GM12878 (cell line): ENCODE measurements around the gene TGFB1. TPM values are rescaled to one million over a fixed set of nuclear protein-coding genes. Genes with fewer than 3 reads are reported as not detected.

Source experiments
- ASH2L ChIP-seq: fragments of 300-600, 200-600 bp; sonication (generic); IDR thresholded peaks from 2 replicates; pipeline ENCODE4 v1.6.1; 2017; ENCODE audit warnings: low read depth, mild to moderate bottlenecking, borderline replicate concordance
- BHLHE40 ChIP-seq, 2 experiments: fragments of 450-650 bp in 1 of 2; IDR thresholded peaks; 2 replicates each; pipeline ENCODE4 v1.6.1; 2011 to 2017; ENCODE audit warnings: low read depth in 2 of 2, borderline replicate concordance in 1 of 2, improper control_type of control experiment in 1 of 2, low read length in 1 of 2, mild to moderate bottlenecking in 1 of 2
- CBFB ChIP-seq: IDR thresholded peaks from 2 replicates; pipeline ENCODE4 v1.6.1; 2016; ENCODE audit warnings: antibody characterized with exemption, low read depth
- CHD1 ChIP-seq: IDR thresholded peaks from 2 replicates; pipeline ENCODE4 v1.6.1; 2012; ENCODE audit warnings: low read depth, low read length, improper control_type of control experiment
- GATAD2B ChIP-seq: fragments of 450-650 bp; conservative IDR thresholded peaks from 2 replicates; pipeline ENCODE4 v1.6.1; 2017; ENCODE audit warnings: low read depth, mild to moderate bottlenecking, moderate library complexity
- HDAC2 ChIP-seq: fragments of 200-600 bp; sonication (generic); IDR thresholded peaks from 2 replicates; pipeline ENCODE4 v1.6.1; 2017
- IKZF2 ChIP-seq, 2 experiments: fragments of 450-650 bp; IDR thresholded peaks; 2 replicates each; pipeline ENCODE4 v1.6.1; 2017; ENCODE audit warnings: mild to moderate bottlenecking in 2 of 2, moderate library complexity in 2 of 2
- IRF4 ChIP-seq: IDR thresholded peaks from 2 replicates; pipeline ENCODE4 v1.6.1; 2011; ENCODE audit warnings: low read depth, low read length
- KAT2A ChIP-seq: conservative IDR thresholded peaks from 2 replicates; pipeline ENCODE4 v1.6.1; 2011; ENCODE audit warnings: low read depth, low read length; ENCODE audit not compliant: control insufficient read depth
- NBN ChIP-seq: fragments of 450-650 bp; IDR thresholded peaks from 2 replicates; pipeline ENCODE4 v1.6.1; 2016
- NFYB ChIP-seq: IDR thresholded peaks from 2 replicates; pipeline ENCODE4 v1.6.1; 2011; ENCODE audit warnings: low read depth, mild to moderate bottlenecking, low read length, improper control_type of control experiment, moderate library complexity; ENCODE audit not compliant: insufficient read depth
- POLR2AphosphoS2 ChIP-seq: IDR thresholded peaks from 2 replicates; pipeline ENCODE4 v1.6.1; 2011; ENCODE audit warnings: low read depth, mild to moderate bottlenecking, low read length, improper control_type of control experiment, moderate library complexity
- ZNF622 ChIP-seq: fragments of 450-650 bp; IDR thresholded peaks from 2 replicates; pipeline ENCODE4 v1.6.1; 2017; ENCODE audit warnings: mild to moderate bottlenecking, inconsistent platforms
- ZNF687 ChIP-seq: fragments of 450-650 bp; IDR thresholded peaks from 2 replicates; pipeline ENCODE4 v1.6.1; 2017; ENCODE audit warnings: mild to moderate bottlenecking, moderate library complexity
- polyA plus RNA-seq, 11 experiments: library from polyadenylated mRNA; depleted of rRNA in 4 of 11; unstranded in 6 of 11; stranded (reverse) in 5 of 11; fragments of >200 nt; fragmentation: Nextera tagmentation in 4 of 11; fragmentation: Illumina TruSeq in 1 of 11; extraction: Ambion mirVana in 4 of 11; extraction: Trizol in 1 of 11; gene quantifications; 1 replicate in 1 of 11; 2 replicates in 10 of 11; pipeline versions ENCODE4 v1.2.1 to v1.2.3, GENCODE V29; 2011 to 2016; ENCODE audit warnings: inconsistent platforms in 2 of 11, missing spikeins in 2 of 11, low read depth in 1 of 11
- total RNA-seq, 4 experiments: library from RNA; depleted of rRNA in 3 of 4; stranded (reverse); fragments of >200 nt in 3 of 4; fragmentation: Illumina TruSeq in 1 of 4; extraction: Trizol in 1 of 4; gene quantifications; 2 replicates each; pipeline versions ENCODE4 v1.2.1 to v1.2.3, GENCODE V29; 2013 to 2021
- TF ChIP-seq, protein P1 (sequence below): IDR thresholded peaks from 2 replicates; pipeline ENCODE4 v1.6.1; 2011; ENCODE audit warnings: mild to moderate bottlenecking, low read depth, low read length, moderate library complexity; ENCODE audit not compliant: insufficient replicate concordance

TGFB1 gene
- total and polyA plus RNA-seq, 10 of the 15 experiments (the other 5 are each of a cell fraction or from before 2014, with no cell fraction given), result 0.23 to 120 (median 10.9) TPM

DNA sequence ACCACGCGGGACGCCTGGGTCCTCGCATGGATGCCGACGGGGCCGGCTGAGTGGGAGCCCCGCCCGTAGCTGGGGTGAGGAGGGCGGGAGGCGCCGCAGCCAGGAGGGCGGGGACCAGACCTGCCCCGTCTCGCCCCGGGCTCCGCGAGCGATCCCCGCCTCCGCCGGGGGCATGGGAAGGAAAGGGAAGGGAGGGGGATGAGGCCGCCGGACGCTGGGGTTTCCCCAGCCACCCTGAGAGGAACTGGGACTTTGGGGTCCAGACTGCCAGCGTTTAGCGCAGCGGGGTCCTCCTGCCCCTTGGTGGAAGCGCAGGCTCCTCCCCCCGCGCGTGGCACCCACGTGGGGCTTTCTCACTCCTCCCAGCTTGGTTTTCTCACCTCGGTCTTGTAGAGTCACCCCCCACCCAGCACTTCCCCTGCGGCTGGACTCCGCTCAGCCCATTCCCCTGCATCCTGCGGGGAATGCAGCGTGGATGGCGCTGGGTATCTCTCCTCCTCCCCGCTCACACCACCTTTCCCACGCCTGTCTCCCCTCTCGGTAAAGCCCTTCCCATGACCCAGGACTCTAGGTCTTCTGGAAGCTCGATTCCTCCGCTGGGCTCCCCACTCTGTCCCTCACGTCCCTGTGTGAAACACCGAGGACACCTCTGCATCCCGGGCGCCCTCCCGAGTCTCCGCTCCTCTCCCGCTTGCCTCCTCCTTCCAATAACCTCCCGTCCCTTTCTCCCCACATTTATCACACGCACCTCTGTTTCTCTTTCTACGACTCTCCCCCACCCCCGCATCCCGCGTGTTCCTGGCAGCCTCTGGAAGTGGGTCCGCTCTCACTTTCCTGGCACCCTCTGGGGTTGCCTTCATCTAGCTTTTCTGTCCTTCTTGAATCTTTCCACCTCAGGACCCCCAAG is 2.1 kb downstream of the TGFB1 start (continued):
- TF ChIP-seq, protein P1, sequence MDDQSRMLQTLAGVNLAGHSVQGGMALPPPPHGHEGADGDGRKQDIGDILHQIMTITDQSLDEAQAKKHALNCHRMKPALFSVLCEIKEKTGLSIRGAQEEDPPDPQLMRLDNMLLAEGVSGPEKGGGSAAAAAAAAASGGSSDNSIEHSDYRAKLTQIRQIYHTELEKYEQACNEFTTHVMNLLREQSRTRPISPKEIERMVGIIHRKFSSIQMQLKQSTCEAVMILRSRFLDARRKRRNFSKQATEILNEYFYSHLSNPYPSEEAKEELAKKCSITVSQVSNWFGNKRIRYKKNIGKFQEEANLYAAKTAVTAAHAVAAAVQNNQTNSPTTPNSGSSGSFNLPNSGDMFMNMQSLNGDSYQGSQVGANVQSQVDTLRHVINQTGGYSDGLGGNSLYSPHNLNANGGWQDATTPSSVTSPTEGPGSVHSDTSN, result no peak
- peak; percentile 62; the same call in 1 of the 2 replicates for TF ChIP-seq POLR2AphosphoS2
- TF ChIP-seq BHLHE40 (IDR thresholded peaks at IDR 0.05; ENCODE audit: borderline replicate concordance in 1 of 2, low read depth in 2 of 2, low read length in 1 of 2), result peak; percentile 84 to 89
- no peak for TF ChIP-seq HDAC2
- peak; percentile 83 for TF ChIP-seq IRF4
- TF ChIP-seq GATAD2B, result peak; percentile 61; the same call in 1 of the 2 replicates
- peak; percentile 71 to 76; a peak in 3 of 4 replicates for TF ChIP-seq IKZF2 (IDR thresholded peaks at IDR 0.05)
- no peak for TF ChIP-seq KAT2A
- TF ChIP-seq NBN, result 0 out of 2 replicates have a peak, but pooled peaks have one; percentile 33
- no peak for TF ChIP-seq ZNF687
- 0 out of 2 replicates have a peak, but pooled peaks have one; percentile 30 for TF ChIP-seq CHD1
- no peak for TF ChIP-seq CBFB
- no peak for TF ChIP-seq ASH2L
- TF ChIP-seq NFYB, result no peak
- TF ChIP-seq ZNF622, result no peak
